Measurements from ENCODE around the gene ARMC12. TPM values are rescaled to one million over a fixed set of nuclear protein-coding genes. Genes with fewer than 3 reads are reported as not detected.

The ARMC12 gene
- total RNA-seq, 4 donors from 2014 or later = 0.40 to 2.4 (median 1.4) TPM

GRCh38 chr6:35706468-35706867 is 30.4 kb upstream of the ARMC12 start:
- DNase-seq = no peak
- 74 to 81% methylated on average over 3 of the region's 3 CpGs for WGBS, 2 donors
- Histone ChIP-seq H3K27ac (no peak overlapping the region), H3K27me3 (no peaks in the 10 kb centered on the region), H3K36me3 (no peaks in the 10 kb centered on the region), H3K4me3 (replicated peaks in 1 of 3) (no peak overlapping the region), H3K9me3 (no peaks in the 10 kb centered on the region), H3K4me1 (no peaks in the 10 kb centered on the region)
- intact Hi-C loops (cut with DNase I) = no loop called here
- TF ChIP-seq POLR2A (IDR thresholded peaks at IDR 0.05) = no peak
- no peak for TF ChIP-seq CTCF (IDR thresholded peaks at IDR 0.05)

GRCh38 chr6:35707714-35708407 is 29.0 kb upstream of the ARMC12 start:
- intact Hi-C loops (cut with DNase I) = no loop called here
- no peak overlapping the region for H3K27ac ChIP-seq
- no peaks in the 10 kb centered on the region for H3K4me1 ChIP-seq
- no peak for DNase-seq
- WGBS, 2 donors = 85 to 86% methylated on average over 4 of the region's 4 CpGs
- no peaks in the 10 kb centered on the region for H3K36me3 ChIP-seq
- H3K4me3 ChIP-seq (replicated peaks in 1 of 3) = no peak overlapping the region
- no peaks in the 10 kb centered on the region for H3K27me3 ChIP-seq
- H3K9me3 ChIP-seq = no peaks in the 10 kb centered on the region
- TF ChIP-seq POLR2A (IDR thresholded peaks at IDR 0.05) = no peak
- TF ChIP-seq CTCF (IDR thresholded peaks at IDR 0.05) = no peak

- H3K27ac ChIP-seq = no peak overlapping the region
- intact Hi-C loops (cut with DNase I) = no loop called here
- no peak overlapping the region for H3K4me3 ChIP-seq (replicated peaks in 1 of 3)
- no peaks in the 10 kb centered on the region for H3K9me3 ChIP-seq
- no peaks in the 10 kb centered on the region for H3K4me1 ChIP-seq
- TF ChIP-seq POLR2A (IDR thresholded peaks at IDR 0.05) (no peak), CTCF (IDR thresholded peaks at IDR 0.05) (no peak)
- DNase-seq = no peak
- H3K27me3 ChIP-seq = no peaks in the 10 kb centered on the region
- no peaks in the 10 kb centered on the region for H3K36me3 ChIP-seq
Measured at GRCh38 chr6:35708585-35708984, 28.2 kb upstream of the ARMC12 start.

GRCh38 chr6:35710241-35710847 is 26.5 kb upstream of the ARMC12 start:
- H3K27me3 ChIP-seq = no peaks in the 10 kb centered on the region
- no peak for DNase-seq
- no peak overlapping the region for H3K27ac ChIP-seq
- intact Hi-C loops (cut with DNase I) = no loop called here
- H3K4me1 ChIP-seq = no peaks in the 10 kb centered on the region
- no peaks in the 10 kb centered on the region for H3K36me3 ChIP-seq
- TF ChIP-seq CTCF (IDR thresholded peaks at IDR 0.05) (no peak), POLR2A (IDR thresholded peaks at IDR 0.05) (no peak)
- no peak overlapping the region for H3K4me3 ChIP-seq (replicated peaks in 1 of 3)
- H3K9me3 ChIP-seq = no peaks in the 10 kb centered on the region
- 83 to 92% methylated on average over 4 of the region's 4 CpGs for WGBS, 2 donors

GRCh38 chr6:35711731-35712130 is 25.1 kb upstream of the ARMC12 start:
- no peak for TF ChIP-seq POLR2A (IDR thresholded peaks at IDR 0.05)
- TF ChIP-seq CTCF (IDR thresholded peaks at IDR 0.05) = no peak
- H3K27me3 ChIP-seq = no peaks in the 10 kb centered on the region
- H3K4me1 ChIP-seq = no peaks in the 10 kb centered on the region
- no peak for DNase-seq
- H3K9me3 ChIP-seq = no peaks in the 10 kb centered on the region
- 94 to 97% methylated on average over 7 of the region's 7 CpGs for WGBS, 2 donors
- no peaks in the 10 kb centered on the region for H3K36me3 ChIP-seq
- intact Hi-C loops (cut with DNase I) = no loop called here
- no peak overlapping the region for H3K27ac ChIP-seq
- H3K4me3 ChIP-seq (replicated peaks in 1 of 3) = no peak overlapping the region

Measured in thyroid gland (tissue), 4 donors.